Fibroblast of the conjunctiva (primary cell): ENCODE measurements around the gene PNMA8B.
"Not testable (repeated sequence)": the region's sequence is repeated elsewhere in the genome, so short reads cannot be mapped to it uniquely, and the experiment has no call there.

Source experiments
- DNase-seq: peaks from one replicate; pipeline ENCODE4 v3.0.0-alpha.2; 2010; ENCODE audit warnings: low read depth

The PNMA8B gene

DNA sequence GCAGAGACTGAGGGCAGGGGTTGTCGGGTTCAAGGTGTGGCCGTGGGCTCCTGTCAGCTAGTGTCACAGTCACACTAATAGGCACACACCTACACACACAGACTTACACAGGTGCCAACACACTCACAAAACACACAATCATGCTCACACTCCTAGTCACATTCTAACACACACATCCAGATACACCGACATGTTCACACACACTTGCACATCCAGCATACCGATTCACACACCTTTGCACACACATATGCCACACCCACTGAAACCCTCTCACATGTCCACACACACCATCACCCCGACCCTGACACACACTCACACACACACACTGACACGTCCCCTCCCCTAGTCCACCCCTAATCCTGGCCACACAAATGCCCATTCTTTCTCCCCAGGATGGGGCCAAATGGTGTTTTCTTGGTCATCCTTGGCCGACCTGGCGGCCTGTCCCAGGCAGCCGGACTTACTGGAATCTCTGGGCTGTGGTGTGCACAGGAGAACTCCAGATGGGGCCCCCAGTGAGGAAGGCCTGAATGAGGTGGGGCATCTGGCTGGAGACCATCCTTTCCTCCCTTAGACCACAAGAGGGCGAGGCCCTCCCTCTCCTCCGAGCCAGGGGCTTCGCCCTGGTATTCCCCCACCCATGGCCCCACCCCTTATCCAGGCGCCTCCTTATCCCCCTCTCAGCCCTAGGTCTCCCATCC is 19.1 kb upstream of the PNMA8B start:
- DNase-seq, result no peak

DNA sequence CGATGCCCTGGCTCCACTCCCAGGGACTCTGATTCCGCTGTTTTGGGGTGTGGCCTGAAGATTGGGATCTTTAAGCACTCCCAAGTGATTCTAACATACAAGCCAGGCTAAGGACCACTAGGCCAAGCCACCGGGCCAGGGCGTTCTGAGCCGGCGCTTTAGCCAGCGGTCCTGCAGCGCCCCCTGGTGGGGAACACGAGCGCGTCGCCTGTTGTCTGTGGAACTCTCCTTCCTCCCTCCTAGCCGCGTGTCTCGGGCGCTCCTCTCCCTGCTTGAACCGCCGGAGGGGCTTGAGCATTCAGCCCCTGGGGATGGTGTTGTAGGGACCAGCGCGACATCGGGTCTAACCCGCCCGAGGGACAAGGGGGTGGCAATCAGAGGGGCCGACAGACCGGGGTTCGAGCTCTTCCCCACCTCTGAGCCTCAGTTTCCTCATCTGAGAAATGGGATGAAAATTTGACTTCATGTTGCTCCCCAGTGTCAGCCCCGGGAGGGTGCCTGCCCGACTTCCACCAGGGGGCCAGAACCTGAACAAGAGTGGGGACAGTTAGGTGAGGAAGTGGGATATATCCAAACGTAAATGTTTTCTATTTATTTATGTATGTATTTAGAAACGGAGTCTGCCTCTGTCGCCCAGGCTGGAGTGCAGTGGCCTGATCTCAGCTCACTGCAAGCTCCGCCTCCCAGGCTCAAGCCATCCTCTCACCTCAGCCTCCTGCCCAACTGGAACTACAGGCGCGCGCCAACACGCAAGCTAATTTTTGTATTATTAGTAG is 18.0 kb upstream of the PNMA8B start:
- DNase-seq, result peak; percentile 78

DNA sequence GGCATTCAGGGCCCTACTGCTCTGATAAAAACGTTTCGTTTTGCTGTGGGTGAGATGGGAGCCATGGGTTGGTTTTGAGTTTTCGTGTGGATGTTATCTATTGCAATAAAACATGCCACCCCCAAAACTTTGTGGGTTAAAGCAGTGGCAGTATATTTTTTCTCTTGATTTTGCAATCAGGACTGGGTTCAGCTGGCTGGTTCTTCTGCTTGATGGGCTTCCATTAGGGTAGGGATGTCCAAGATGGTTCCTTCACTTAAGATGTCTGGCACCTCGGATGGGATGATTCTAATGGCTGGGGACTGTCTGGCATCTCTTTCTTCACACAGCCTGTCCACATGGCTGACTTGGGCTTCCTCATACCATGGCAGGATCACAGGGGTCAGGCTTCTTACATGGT is 15.6 kb upstream of the PNMA8B start:
- DNase-seq, result no peak

DNA sequence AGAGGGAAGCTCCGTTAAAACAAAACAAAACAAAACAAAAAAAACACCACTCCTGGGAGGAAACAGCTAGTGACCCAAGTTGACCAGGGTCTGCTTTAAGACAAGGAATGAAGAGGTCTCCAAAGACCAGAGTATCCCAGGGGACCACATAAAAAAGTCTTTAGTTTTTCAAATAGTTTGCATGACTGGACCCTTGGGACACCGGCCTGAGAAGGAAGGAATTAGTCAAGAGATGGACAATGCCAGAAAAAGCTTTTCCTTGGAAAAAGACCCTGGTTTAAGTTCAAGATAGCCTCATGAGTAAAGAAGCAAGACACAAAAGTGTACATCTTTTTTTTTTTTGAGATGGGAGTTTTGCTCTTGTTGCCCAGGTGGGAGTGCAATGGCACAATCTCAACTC is 12.5 kb upstream of the PNMA8B start:
- DNase-seq, result no peak

DNA sequence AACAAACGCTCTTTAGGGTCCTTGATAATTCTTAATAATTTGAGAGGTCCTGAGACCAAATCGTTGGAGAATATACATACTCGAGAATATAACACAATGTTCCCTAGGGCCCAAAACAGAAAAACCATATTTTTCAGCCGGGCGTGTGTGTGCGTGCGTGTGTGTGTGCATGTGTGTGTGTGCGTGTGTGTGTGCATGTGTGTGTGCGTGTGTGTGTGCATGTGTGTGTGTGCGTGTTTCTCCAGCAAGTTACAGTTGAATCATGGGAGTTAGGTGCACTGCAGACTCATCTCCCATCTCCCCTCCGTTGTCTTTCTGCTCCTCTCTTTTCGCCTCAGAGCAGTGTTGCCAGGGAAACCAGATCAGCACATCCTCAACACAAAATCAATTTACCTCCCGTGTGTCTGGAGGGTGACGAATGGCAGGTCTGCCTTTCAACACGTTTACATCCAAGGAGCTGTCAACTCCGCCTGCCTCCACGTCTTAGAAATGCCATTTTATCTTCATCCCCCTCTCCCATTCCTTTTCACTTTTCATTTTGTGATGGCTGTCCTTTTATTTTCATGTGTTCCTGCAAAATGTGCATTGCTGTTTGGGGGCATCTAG is 8.3 kb upstream of the PNMA8B start:
- no peak for DNase-seq

DNA sequence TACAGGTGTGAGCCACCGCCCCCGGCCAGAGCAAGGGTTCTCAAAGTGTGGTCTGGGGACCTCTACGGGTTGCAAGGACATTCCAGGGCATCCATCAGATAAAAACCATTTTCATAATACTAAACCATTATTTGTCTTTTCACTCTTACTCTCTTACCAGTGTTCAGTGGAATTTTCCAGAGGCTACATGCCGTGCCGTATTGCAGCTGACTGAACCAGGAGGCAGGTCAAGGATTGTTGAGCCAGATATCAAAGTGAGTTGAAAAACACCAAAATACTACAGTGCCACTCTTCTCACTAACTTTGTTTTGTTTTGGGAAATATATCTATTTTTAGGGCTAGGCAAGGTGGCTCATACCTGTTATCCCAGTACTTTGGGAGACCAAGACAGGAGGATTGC is 7.2 kb upstream of the PNMA8B start:
- no peak for DNase-seq

DNA sequence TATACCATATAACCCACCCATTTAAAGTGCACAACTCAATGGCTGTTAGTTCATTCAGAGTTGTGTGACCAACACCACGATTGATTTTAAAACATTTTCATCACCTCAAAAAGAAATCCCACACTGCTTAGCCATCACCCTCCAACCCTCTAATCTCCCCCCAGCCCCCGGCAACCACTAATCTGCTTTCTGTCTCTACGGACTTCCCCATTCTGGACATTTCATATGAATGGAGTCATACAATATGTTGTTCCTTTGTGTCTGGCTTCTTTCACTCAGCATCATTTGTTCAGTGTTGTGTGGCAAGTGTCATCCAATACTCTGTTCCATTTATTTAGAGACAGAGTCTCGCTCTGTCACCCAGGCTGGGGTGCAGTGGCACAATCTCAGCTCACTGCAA is 4.0 kb upstream of the PNMA8B start:
- no peak for DNase-seq

DNA sequence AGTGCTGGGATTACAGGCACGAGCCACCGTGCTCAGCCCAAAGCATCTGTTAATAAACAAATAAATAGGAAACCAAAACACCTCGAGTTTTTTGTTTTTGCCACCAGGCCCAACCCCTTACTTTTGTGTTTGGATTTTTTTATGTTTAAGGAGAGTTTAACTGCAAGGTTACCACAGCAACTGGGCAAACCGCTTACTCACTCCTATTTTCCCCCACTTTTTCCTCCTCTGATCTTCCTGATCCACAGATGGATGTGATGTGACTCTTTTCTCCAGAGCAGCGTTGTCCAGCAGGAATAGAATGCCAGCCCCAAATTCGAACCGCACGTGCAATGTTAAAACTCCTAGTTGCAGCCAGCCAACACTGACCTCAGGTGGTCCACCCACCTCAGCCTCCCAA is 2.1 kb upstream of the PNMA8B start:
- no peak for DNase-seq

DNA sequence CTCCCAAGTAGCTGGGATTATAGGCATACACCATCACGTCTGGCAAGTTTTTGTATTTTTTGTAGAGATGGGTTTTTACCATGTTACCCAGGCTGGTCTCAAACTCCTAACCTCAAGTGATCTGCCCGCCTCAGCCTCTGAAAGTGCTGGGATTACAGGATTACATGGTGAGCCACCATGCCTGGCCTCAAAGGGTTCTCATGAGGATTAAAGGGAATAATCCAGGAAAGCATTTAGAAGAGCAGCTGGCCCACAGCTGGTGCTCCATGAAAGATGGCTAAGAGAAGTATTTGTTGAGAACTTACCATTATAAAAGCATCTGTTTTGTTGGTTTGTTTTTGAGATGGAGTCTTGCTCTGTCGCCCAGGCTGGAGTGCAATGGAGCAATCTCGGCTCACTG is 1.2 kb upstream of the PNMA8B start:
- not testable (repeated sequence) for DNase-seq

DNA sequence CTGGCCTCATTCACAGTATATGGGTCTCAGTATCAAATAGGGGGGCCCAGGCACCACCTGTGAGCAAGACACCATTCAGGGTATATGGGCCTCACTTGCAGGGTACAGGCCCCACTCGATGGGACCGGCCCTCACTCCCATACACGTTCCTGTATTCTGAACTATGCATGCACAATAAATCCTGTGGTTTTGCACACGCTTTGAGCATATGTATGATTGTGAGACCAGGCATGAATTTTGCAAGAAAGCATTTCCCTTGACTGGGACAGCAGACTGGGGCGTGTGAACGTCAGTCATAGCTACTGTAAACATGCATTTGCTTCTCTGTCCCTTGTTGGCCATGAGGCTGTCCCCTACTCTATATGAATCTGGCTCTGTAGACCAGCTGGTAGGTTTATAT is 637 bp upstream of the PNMA8B start:
- DNase-seq, result no peak

DNA sequence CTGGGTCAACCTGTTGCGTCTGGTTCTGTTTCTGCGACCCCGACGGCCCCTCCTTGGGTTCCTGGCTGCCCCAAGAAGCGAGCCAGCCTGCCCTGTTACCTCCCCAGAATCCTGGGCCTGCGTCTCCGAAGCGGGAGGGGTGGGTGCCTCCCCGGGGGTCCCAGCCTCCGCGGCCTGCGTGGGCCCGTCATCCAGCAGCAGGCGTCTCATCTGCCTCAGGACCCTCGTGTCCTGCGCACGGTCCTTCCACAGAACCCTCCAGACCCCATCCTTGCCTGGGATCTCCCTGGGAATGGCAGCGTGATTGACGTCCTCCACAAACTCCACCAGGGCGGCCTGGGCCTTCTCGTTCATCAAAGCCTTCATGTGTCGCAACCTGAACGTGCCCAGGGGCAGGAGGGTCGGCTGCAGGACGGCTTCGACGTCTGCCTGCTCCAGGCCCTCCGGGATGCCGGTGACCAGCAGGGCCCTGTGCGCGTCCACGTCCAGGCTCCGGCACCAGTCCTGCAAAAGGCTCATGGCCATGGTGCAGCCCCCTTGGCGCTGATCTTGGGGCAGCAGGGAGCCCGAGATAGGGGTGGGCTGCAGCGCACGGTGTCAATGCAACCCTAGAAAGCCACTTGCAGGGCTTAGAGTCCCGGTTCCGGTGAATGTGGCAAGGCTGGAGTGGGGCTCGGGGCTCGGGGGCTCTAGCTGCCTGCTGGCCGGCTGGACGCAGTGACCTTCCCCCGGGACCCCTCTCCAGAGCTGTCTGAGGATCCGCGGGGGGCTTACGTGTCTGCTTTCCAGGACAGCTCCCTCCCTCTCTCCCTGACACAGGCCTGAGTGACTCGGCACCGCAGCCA is 504 bp downstream of the PNMA8B start:
- DNase-seq, result no peak

DNA sequence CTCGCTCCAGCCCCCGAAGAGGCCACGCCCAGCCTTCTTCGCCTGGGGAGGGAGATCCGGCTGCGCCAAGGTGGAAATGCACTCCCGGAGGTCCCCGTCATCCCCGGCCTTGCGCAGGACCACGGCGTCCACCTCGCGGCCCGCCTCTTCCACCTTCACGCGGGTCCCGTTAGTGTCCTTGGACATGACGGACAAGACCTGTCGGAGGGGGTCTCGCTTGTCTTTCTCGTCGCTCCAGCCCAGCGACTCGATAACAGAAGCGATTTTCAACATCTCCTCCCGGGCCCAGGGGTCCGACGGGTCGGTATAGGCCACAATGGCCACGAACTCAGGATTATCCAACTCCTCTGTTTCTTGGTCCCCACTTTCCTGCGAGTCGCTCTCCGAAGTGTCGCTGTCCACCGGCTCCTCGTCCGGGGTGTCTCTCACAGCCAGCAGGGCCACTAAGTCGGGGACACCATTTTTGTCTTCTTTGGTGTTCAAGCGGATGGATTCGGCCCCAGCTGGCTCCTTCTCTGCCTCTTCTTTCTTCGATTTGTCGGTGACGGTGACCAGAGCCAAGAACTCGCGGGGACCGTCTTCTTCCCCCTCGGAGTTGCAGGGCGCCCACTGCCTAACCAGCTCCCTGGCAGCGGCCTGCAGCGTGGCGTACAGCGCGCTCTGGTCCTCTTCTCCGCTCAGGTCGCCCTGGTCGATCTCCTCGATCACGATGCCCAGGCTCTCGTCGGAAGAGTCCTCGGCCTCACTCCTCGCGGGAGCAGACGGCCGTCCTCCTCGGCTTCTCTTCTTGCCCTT is 1.3 kb downstream of the PNMA8B start:
- no peak for DNase-seq

DNA sequence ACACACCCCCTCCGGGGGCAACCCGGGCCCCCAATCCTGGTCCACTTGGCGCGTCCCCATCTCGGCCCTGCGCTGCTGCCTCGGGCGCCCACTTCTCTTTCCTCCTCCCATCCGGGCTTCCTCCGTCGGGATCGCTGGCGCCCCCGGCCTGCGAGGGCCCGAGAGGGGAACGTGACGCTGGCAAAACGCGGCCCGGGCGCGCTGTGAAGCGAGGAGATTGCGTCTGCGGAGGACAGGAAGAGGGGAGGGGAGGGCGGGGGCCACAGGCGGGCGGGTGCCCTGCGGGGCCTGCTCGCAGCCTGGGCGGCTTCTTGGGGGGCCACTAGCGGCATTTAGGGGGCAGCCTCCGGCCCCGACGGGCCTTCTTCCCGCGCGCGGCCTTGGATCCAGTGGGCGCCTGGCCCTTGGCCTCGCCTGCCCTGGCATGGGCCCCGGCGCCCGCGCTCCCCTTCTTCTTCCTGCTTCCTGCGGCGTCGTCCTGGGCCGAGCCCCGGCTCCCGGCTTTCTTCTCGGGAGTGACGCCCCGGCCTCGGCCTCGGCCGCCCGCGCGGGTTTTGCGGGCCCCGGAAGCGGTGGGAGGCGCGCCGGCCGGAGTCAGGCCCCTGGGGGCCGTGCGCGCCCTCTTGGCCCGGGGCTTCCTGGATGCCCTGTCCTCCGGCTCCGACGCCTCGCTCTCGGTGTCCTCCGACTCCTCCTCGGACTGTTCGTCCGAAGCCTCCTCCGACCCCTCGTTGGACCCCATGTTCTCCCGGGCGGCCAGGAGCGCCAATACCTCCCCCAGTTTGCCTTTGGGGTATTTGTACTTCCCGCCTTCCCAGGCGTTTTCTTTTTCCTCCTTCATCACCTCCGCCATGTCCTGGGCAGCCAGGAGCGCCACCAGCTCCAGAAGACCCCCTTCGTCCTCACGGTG is 2.2 kb downstream of the PNMA8B start:
- DNase-seq, result no peak

DNA sequence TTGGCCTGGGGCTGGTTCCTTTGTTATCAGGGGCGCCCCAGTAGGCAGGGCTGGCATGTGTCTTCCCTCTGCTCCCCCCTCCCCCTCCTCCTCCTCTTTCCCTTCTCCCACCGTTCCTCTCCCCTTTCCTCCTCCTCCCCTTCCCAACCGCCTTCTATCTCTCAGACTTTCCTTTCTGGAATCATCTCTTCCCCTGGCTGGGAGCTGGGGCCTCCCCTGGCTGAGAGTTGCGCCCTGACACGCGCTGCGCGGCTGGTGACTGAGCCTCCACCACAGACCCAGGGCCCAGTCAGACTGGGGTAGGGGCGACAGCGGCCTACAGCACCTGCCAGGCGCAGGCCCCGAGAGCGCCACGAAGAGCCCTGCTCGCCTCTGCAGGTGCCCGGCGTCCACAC is 2.8 kb downstream of the PNMA8B start:
- DNase-seq, result no peak

DNA sequence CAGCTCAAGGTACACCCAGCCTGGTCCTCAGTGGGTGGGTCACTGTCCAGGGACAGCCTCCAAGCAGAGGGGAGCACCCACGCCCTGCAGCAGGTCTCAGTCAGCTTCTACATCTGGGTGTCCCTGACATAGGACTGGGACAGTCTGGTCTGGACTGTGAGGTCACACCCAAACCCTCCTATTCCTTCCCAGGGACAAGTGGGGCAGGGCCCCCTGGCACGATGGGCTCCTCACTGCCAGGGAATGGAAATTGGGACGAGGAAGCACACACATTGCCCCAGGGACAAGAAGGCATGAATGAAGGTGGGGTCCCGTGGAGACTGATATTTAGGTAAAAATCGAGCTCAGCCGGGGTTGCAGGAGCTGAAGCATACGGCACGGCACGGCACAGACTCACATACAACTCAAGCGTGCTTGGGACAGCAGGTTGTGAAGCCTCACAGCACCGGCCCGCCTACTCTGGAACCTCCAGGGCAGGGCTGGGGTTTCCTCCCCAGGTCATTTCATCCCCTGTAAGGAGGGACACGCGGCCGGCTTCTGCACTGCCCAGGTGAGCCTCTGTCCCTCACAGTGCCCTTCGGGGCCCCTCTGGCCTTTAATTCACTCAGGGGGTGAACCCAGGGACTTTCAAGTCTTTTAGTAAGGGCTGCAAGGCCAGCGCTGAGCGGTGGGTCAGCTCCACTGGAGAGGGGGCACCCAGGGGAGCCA is 3.5 kb downstream of the PNMA8B start:
- DNase-seq, result no peak

DNA sequence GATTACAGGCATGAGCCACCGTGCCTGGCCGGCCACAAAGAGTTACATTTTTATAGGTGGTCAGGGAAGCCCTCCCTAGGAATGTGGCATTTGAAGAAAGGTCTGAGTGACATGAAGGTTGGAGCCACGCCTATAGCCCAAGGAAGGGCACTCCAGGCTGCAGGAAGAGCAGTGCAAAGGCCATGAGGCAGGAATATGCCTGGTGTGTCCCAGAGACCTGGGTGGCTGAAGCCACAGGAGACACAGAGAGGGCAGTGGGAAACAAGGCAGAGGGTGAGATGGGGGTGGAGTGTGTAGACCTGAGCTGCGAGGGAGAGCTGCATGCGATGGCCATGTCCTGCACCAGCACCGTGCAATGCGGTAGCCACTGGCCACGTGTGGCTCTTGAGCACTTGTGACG is 4.9 kb downstream of the PNMA8B start:
- no peak for DNase-seq

DNA sequence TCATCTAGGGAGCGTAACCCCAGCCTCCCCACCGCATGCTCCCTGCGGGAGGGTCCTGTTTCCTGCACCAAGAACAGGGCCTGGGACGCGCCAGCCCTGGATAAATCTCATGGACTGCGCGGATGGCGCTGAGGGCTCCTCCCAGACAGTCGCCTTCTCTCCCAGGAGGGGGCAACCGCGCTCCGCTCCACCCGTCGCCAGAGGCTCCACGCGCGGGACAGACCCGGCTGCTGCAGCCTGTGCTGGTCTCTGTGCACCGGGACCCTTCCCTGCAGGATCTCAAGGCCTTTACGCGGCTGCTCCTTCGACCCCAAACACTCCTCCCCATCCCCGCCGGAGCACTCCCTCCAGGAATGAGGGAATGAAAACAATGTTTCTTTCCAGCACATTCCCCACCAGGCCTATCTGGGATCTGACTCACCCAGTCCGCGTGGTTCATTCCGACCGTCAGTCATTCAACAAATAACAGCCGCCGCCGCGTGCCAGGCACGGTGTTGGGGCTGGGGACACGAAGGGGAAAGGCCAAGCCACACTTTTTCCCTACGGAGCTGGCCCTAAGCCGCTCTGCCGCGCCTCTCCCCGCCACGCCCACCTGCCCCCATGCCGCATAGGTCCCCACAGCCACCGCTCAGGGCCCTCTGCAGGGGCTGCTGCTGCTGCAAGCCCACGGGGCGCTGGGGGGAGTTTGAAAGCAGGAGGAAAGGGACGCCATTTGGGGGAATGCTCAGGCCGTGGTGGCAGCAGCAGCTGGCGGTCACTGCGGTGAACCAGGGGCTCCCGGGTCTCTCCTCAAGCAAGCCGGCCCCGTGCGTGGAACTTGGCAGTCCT is 6.0 kb downstream of the PNMA8B start:
- DNase-seq, result no peak

DNA sequence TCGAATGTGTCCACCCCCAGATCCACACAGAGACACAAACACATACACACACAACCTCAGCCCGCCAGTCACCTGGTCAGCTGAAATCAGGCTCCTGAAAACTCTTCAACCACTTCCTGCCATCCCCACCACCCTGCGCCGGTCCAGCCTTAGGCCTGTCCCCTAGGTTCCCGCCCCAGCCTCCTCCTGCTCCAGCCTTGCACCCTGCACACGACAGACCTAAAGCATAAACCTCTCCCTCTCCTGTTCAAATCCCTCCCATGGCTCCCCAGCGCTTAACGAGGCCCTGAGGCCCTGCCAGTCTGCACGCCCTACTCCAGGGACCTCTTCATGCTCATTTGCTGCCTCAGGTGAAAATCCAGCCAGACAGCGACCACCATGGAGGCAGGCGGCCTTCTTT is 7.1 kb downstream of the PNMA8B start:
- DNase-seq, result no peak

DNA sequence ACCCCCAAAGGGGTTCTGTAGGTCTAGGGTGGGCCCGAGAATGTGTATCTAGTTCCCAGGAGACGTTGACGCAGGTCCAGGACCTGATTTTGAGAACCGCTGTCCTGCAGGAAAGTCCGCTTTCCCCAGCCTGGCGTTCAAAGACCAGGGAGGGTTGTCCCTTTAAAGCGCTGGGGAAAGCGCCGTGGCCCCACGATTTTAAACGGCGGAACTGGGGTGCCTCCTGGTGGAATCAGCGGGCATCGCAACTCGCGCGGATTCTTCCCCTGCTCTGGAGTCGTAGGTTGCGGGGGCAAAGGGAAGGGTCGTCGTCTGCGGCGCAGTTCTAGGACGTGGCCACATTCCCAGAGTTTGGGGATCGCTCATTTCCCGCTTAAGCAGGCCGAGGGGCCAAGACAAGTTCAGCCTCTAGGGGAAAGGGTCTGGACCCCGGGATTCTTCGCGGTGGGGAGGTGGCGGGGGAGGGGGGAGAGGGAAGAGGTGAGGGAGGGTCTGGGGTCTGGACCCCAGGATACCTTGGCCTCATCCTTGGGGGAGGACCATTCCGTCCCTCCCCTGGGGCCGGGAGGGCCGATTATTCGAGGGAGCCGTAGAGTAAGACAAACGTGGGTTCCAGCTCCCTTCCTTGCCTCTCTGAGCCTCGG is 7.7 kb downstream of the PNMA8B start:
- peak; percentile 53 for DNase-seq
